A549 (cell line): ENCODE data around the gene COL8A2. TPM values are rescaled to one million over a fixed set of nuclear protein-coding genes. Genes with fewer than 3 reads are reported as not detected.

ENCODE experiments used
- ATAC-seq, 2 experiments: fragments of 200-7000 bp in 1 of 2; fragments of >200 bp in 1 of 2; cut with Nextera tagmentation in 1 of 2; cut with Tn5 transposase in 1 of 2; 3 replicates each; pipeline versions ENCODE4 v1.8.0 to v1.9.1; 2018 to 2020; ENCODE audit warnings: mild to moderate bottlenecking in 1 of 2, moderate library complexity in 1 of 2
- CTCF ChIA-PET: fragments of 300-600 bp; sonication (Branson Sonifier 250); formaldehyde crosslinking; extraction: SDS; loops from one replicate; lab custom pipeline; 2021; ENCODE audit warnings: antibody characterized with exemption, inconsistent platforms; lab: Yijun Ruan, JAX
- POLR2A ChIA-PET: fragments of 350-600 bp; formaldehyde crosslinking; extraction: SDS; loops from one replicate; lab custom pipeline; 2021; ENCODE audit warnings: antibody characterized with exemption, inconsistent platforms; lab: Yijun Ruan, JAX
- DNase-seq, 2 experiments: peaks; one replicate each; pipeline versions ENCODE4 v3.0.0 to v3.0.0-alpha.2; 2011 to 2016; ENCODE audit warnings: low read depth in 1 of 2, low spot score in 1 of 2
- FAIRE-seq: peaks from 2 replicates; lab custom pipeline; 2011; peaks lifted over from hg19 to GRCh38; lab: Jason Lieb, UNC
- H3K27ac ChIP-seq, 2 experiments: fragments of >200 bp; sonication (Bioruptor Twin); formaldehyde crosslinking; 3 replicates each; pipeline ENCODE4 v1.5.1; 2016 to 2017
- H3K4me1 ChIP-seq: fragments of >200 bp; sonication (Bioruptor Twin); formaldehyde crosslinking; 3 replicates; pipeline ENCODE4 v1.6.1; 2016
- H3K4me2 ChIP-seq: fragments of >200 bp; sonication (Bioruptor Twin); formaldehyde crosslinking; 3 replicates; pipeline ENCODE4 v1.6.1; 2016
- H3K4me3 ChIP-seq: fragments of >200 bp; sonication (Bioruptor Twin); formaldehyde crosslinking; 3 replicates; pipeline ENCODE4 v1.5.1; 2016
- H3K9me3 ChIP-seq: fragments of >200 bp; sonication (Bioruptor Twin); formaldehyde crosslinking; 3 replicates; pipeline ENCODE4 v1.6.1; 2016
- FOXS1 ChIP-seq: fragments of 250-450 bp; sonication (Bioruptor Pico); IDR thresholded peaks from 2 replicates; pipeline ENCODE4 v1.5.0; 2020; ENCODE audit warnings: mild to moderate bottlenecking, moderate library complexity
- JUN ChIP-seq, 2 experiments: fragments of >200 bp; sonication (Bioruptor Twin); formaldehyde crosslinking; IDR thresholded peaks; 2 replicates in 1 of 2; 3 replicates in 1 of 2; pipeline ENCODE4 v1.6.1; 2016 to 2017
- KDM1A ChIP-seq: fragments of 200-600 bp; sonication (generic); IDR thresholded peaks from 2 replicates; pipeline ENCODE4 v1.6.1; 2016; ENCODE audit warnings: low read depth, mild to moderate bottlenecking
- KDM5A ChIP-seq: fragments of 200-600 bp; sonication (generic); IDR thresholded peaks from 2 replicates; pipeline ENCODE4 v1.6.1; 2016; ENCODE audit warnings: antibody characterized with exemption, mild to moderate bottlenecking
- MAZ ChIP-seq: fragments of 150-350 bp; IDR thresholded peaks from 2 replicates; pipeline ENCODE4 v1.6.1; 2014; ENCODE audit warnings: antibody characterized with exemption, low read depth, low read length, borderline replicate concordance
- PHF8 ChIP-seq: fragments of 200-600 bp; sonication (generic); IDR thresholded peaks from 2 replicates; pipeline ENCODE4 v1.6.1; 2016; ENCODE audit warnings: low read depth, mild to moderate bottlenecking, antibody characterized with exemption, moderate library complexity, borderline replicate concordance
- POLR2A ChIP-seq: IDR thresholded peaks from 2 replicates; pipeline ENCODE4 v1.6.1; 2012; ENCODE audit warnings: mild to moderate bottlenecking, low read length
- ZNF302 ChIP-seq: fragments of 250-450 bp; sonication (Bioruptor Pico); IDR thresholded peaks from 2 replicates; pipeline ENCODE4 v1.9.0; 2021; ENCODE audit warnings: inconsistent platforms, mild to moderate bottlenecking, moderate library complexity
- WGBS: methylation state at CpG from one replicate; pipeline ENCODE4 v1.1.6; 2017; ENCODE audit errors: missing lambda C conversion rate; 5-methylcytosine and 5-hydroxymethylcytosine counted together
- polyA plus RNA-seq, 4 experiments: library from polyadenylated mRNA; depleted of rRNA in 3 of 4; stranded (reverse); fragments of >200 nt; fragmentation: RNase III in 1 of 4; extraction: RNeasy Plus Mini Kit Qiagen cat#74134 plus additional on column Dnase treatment in 1 of 4; gene quantifications; 2 replicates in 3 of 4; 3 replicates in 1 of 4; pipeline ENCODE4 v1.2.3, GENCODE V29; 2011 to 2017
- TF ChIP-seq, protein P1 (sequence below): IDR thresholded peaks from 2 replicates; pipeline ENCODE4 v1.6.1; 2012
- TF ChIP-seq, protein P2 (sequence below): fragments of >200 bp; sonication (Bioruptor Twin); formaldehyde crosslinking; IDR thresholded peaks from 3 replicates; pipeline ENCODE4 v1.5.1; 2016
- TF ChIP-seq, protein P3 (sequence below): fragments of 200-600 bp; sonication (generic); IDR thresholded peaks from 2 replicates; pipeline ENCODE4 v1.6.1; 2016; ENCODE audit warnings: antibody characterized with exemption, mild to moderate bottlenecking, moderate library complexity
- TF ChIP-seq, protein P4 (sequence below): fragments of >200 bp; sonication (Bioruptor Twin); formaldehyde crosslinking; IDR thresholded peaks from 3 replicates; pipeline ENCODE4 v1.6.1; 2016
- TF ChIP-seq, protein P5 (sequence below): fragments of 150-350 bp; IDR thresholded peaks from 2 replicates; pipeline ENCODE4 v1.6.1; 2014; ENCODE audit warnings: low read depth, mild to moderate bottlenecking, low read length
- TF ChIP-seq, protein P6 (sequence below): fragments of 250-450 bp; sonication (Bioruptor Pico); IDR thresholded peaks from 2 replicates; pipeline ENCODE4 v1.5.0; 2020; ENCODE audit warnings: low read depth, mild to moderate bottlenecking, moderate library complexity
- TF ChIP-seq, protein P7 (sequence below): IDR thresholded peaks from 2 replicates; pipeline ENCODE4 v1.6.1; 2012; ENCODE audit warnings: low read depth, borderline replicate concordance
- TF ChIP-seq, protein P8 (sequence below): IDR thresholded peaks from 2 replicates; pipeline ENCODE4 v1.6.1; 2012

The COL8A2 gene
- polyA plus RNA-seq, 2 of the 4 experiments (the other 2 are of a cell fraction), result 0.05 to 0.12 TPM

DNA sequence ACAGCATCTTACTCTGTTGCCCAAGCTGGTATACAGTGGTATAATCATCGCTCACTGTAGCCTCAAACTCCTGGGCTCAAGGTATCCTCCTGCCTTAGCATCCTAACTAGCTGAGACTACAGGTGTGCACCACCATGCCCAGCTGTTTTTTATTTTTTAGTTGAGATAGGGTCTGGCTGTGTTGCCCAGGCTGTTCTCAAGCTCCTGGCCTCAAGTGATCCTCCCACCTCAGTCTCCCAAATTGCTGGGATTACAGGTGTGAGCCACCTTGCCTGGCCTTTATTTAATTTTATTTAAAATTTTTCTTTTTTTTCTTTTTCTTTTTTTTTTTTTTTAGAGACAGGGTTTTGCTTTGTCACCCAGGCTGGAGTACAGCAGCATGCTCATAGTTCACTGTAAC is 40.1 kb upstream of the COL8A2 start:
- Histone ChIP-seq H3K27ac (no peak overlapping the region), H3K4me1 (peaks cover 36% of the 10 kb centered on the region), H3K9me3 (no peaks in the 10 kb centered on the region), H3K4me2 (no peak overlapping the region), H3K4me3 (no peak overlapping the region)
- ChIA-PET CTCF (interaction anchor here (0.6 to 8.6 kb wide), 5 partner anchors 14 to 319 kb away, joined by 3 to 82 read pairs (median 7); partner anchors contain the start of gene TRAPPC3), POLR2A (no interaction called here)
- DNase-seq (no peak), ATAC-seq (no peak), FAIRE-seq (no peak)
- TF ChIP-seq, protein P1, sequence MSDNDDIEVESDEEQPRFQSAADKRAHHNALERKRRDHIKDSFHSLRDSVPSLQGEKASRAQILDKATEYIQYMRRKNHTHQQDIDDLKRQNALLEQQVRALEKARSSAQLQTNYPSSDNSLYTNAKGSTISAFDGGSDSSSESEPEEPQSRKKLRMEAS, result no peak
- TF ChIP-seq, protein P2, sequence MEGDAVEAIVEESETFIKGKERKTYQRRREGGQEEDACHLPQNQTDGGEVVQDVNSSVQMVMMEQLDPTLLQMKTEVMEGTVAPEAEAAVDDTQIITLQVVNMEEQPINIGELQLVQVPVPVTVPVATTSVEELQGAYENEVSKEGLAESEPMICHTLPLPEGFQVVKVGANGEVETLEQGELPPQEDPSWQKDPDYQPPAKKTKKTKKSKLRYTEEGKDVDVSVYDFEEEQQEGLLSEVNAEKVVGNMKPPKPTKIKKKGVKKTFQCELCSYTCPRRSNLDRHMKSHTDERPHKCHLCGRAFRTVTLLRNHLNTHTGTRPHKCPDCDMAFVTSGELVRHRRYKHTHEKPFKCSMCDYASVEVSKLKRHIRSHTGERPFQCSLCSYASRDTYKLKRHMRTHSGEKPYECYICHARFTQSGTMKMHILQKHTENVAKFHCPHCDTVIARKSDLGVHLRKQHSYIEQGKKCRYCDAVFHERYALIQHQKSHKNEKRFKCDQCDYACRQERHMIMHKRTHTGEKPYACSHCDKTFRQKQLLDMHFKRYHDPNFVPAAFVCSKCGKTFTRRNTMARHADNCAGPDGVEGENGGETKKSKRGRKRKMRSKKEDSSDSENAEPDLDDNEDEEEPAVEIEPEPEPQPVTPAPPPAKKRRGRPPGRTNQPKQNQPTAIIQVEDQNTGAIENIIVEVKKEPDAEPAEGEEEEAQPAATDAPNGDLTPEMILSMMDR, result no peak
- TF ChIP-seq ZNF302 (CRISPR knock-in tag) (no peak), POLR2A (no peak), MAZ (no peak), FOXS1 (CRISPR knock-in tag) (no peak), KDM5A (no peak)
- TF ChIP-seq, protein P3, sequence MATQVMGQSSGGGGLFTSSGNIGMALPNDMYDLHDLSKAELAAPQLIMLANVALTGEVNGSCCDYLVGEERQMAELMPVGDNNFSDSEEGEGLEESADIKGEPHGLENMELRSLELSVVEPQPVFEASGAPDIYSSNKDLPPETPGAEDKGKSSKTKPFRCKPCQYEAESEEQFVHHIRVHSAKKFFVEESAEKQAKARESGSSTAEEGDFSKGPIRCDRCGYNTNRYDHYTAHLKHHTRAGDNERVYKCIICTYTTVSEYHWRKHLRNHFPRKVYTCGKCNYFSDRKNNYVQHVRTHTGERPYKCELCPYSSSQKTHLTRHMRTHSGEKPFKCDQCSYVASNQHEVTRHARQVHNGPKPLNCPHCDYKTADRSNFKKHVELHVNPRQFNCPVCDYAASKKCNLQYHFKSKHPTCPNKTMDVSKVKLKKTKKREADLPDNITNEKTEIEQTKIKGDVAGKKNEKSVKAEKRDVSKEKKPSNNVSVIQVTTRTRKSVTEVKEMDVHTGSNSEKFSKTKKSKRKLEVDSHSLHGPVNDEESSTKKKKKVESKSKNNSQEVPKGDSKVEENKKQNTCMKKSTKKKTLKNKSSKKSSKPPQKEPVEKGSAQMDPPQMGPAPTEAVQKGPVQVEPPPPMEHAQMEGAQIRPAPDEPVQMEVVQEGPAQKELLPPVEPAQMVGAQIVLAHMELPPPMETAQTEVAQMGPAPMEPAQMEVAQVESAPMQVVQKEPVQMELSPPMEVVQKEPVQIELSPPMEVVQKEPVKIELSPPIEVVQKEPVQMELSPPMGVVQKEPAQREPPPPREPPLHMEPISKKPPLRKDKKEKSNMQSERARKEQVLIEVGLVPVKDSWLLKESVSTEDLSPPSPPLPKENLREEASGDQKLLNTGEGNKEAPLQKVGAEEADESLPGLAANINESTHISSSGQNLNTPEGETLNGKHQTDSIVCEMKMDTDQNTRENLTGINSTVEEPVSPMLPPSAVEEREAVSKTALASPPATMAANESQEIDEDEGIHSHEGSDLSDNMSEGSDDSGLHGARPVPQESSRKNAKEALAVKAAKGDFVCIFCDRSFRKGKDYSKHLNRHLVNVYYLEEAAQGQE, result no peak
- WGBS, result 92% methylated on average over 1 of the region's 1 CpG

DNA sequence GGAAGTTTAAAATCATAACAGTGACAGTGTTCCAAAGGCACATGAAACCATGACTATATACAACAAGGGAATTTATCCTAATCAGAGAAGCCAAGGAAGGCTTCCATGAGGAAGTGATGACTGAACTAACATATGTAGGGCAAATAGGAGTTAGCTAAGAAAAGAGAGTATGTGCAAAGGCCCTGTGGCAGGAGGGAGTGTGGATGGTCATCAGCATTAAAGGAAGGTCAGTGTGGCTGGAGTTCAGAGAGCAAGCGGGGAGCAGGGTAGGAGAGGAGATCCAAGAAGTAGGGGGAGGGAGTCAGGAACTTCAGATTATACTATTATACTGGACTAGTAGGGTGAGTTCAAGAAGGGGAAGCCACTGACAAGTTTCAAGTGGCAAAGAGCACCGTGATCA is 39.3 kb upstream of the COL8A2 start:
- no peak for FAIRE-seq
- CTCF ChIA-PET, result interaction anchor here (0.9 to 8.6 kb wide), 6 partner anchors 8 to 121 kb away, joined by 3 to 82 read pairs (median 6); partner anchors contain the start of gene TRAPPC3
- H3K27ac ChIP-seq, result no peak overlapping the region

DNA sequence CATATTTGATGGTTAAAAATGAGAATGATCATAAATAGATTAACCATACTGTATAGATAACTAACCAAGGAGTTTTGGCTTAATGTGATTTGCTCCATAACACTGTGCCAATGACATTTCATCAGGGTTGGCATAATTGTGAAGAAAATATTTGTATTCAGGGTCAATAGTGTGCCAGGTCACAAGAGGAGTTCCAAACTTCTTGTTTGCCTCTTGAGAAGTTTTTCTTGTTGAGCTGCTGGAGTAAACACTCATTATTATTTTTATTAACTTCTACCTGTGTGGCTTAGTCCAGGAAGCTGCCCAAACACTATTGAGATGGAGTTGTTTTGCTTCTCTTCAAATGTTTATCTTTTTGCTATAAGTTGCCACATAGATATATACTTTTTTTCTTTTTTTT is 38.4 kb upstream of the COL8A2 start:
- ChIA-PET CTCF (interaction anchor here (0.9 to 8.6 kb wide), 6 partner anchors 9 to 179 kb away, joined by 3 to 82 read pairs (median 4); partner anchors contain the start of gene TRAPPC3), POLR2A (no interaction called here)
- DNase-seq (no peak), ATAC-seq (no peak), FAIRE-seq (no peak)
- Histone ChIP-seq H3K9me3 (no peaks in the 10 kb centered on the region), H3K27ac (no peak overlapping the region), H3K4me2 (no peak overlapping the region), H3K4me3 (no peak overlapping the region), H3K4me1 (peaks cover 51% of the 10 kb centered on the region)
- TF ChIP-seq, protein P4, sequence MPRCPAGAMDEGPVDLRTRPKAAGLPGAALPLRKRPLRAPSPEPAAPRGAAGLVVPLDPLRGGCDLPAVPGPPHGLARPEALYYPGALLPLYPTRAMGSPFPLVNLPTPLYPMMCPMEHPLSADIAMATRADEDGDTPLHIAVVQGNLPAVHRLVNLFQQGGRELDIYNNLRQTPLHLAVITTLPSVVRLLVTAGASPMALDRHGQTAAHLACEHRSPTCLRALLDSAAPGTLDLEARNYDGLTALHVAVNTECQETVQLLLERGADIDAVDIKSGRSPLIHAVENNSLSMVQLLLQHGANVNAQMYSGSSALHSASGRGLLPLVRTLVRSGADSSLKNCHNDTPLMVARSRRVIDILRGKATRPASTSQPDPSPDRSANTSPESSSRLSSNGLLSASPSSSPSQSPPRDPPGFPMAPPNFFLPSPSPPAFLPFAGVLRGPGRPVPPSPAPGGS, result no peak
- TF ChIP-seq FOXS1 (CRISPR knock-in tag) (no peak), JUN (IDR thresholded peaks at IDR 0.05) (no peak)
- TF ChIP-seq, protein P3, result no peak
- TF ChIP-seq, protein P5, sequence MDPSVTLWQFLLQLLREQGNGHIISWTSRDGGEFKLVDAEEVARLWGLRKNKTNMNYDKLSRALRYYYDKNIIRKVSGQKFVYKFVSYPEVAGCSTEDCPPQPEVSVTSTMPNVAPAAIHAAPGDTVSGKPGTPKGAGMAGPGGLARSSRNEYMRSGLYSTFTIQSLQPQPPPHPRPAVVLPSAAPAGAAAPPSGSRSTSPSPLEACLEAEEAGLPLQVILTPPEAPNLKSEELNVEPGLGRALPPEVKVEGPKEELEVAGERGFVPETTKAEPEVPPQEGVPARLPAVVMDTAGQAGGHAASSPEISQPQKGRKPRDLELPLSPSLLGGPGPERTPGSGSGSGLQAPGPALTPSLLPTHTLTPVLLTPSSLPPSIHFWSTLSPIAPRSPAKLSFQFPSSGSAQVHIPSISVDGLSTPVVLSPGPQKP, result no peak

More for the DNA sequence above, 39.3 kb upstream of the COL8A2 start:
- no peak overlapping the region for H3K4me3 ChIP-seq
- no peak for ATAC-seq
- H3K4me2 ChIP-seq, result no peak overlapping the region
- H3K4me1 ChIP-seq, result peaks cover 43% of the 10 kb centered on the region
- H3K9me3 ChIP-seq, result no peaks in the 10 kb centered on the region
- no peak for DNase-seq
- POLR2A ChIA-PET, result no interaction called here
- TF ChIP-seq, protein P6, sequence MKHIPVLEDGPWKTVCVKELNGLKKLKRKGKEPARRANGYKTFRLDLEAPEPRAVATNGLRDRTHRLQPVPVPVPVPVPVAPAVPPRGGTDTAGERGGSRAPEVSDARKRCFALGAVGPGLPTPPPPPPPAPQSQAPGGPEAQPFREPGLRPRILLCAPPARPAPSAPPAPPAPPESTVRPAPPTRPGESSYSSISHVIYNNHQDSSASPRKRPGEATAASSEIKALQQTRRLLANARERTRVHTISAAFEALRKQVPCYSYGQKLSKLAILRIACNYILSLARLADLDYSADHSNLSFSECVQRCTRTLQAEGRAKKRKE (CRISPR knock-in tag), result no peak
- TF ChIP-seq KDM1A (0 out of 2 replicates have a peak, but pooled peaks have one; percentile 33), ZNF302 (CRISPR knock-in tag) (no peak), PHF8 (no peak)
- TF ChIP-seq, protein P7, sequence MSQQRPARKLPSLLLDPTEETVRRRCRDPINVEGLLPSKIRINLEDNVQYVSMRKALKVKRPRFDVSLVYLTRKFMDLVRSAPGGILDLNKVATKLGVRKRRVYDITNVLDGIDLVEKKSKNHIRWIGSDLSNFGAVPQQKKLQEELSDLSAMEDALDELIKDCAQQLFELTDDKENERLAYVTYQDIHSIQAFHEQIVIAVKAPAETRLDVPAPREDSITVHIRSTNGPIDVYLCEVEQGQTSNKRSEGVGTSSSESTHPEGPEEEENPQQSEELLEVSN, result no peak
- TF ChIP-seq, protein P8, sequence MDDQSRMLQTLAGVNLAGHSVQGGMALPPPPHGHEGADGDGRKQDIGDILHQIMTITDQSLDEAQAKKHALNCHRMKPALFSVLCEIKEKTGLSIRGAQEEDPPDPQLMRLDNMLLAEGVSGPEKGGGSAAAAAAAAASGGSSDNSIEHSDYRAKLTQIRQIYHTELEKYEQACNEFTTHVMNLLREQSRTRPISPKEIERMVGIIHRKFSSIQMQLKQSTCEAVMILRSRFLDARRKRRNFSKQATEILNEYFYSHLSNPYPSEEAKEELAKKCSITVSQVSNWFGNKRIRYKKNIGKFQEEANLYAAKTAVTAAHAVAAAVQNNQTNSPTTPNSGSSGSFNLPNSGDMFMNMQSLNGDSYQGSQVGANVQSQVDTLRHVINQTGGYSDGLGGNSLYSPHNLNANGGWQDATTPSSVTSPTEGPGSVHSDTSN, result no peak
- WGBS, result 94% methylated on average over 2 of the region's 2 CpGs
